Stimulated activated CD4-positive, alpha-beta T cell treated with anti-CD3 and anti-CD28 coated beads, Interleukin-12 subunit alpha, Interleukin-12 subunit beta, amount 100 ng/mL, for 48 hours (primary cell): ENCODE measurements around the gene IFITM5.
"Not testable (repeated sequence)": the region's sequence is repeated elsewhere in the genome, so short reads cannot be mapped to it uniquely, and the experiment has no call there.

Experiments used
- DNase-seq, 3 donors: peaks; one replicate each; pipeline ENCODE4 v3.0.0-alpha.2; 2020; ENCODE audit warnings: low read depth in 2 of 3, low spot score in 1 of 3

IFITM5 gene

DNA sequence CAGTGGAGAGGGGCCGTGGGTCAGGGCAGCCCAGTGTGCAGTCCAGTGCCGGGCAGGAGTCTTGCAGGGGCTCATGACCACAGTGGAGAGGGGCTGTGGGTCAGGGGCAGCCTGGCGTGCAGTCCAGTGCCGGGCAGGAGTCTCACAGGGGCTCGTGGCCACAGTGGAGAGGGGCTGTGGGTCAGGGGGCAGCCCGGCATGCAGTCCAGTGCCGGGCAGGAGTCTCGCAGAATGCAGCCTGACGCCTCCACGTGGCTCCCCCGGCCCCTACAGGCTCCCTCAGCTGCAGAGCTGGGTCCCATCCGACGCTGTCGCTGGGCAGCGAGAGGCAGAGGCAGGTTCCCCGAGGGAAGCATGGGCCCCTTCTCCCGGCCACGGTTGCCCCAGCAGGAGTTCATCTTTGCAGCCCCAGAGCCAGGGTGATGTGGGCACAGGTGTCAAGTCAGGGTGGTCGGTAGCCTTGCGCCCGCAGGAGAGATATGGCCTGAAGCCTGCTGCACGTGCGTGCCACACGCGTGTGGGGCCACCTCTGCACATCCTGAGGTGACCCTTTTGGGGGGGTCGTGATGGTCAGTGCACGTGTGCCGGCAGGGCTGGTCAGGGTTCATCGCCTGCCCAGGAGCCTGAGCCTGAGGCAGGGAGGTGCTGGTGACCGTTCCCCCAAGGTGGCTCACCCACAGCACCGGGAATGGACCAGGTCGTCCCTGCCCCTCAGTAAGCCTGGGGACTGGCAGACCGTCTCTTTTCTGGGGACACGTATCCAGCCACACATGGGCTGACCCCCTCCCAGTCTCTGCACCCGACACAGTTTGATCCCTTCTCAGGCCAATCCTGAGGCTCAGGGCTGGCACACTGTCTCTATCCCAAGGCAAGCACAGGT lies 2.9 kb downstream of the IFITM5 start:
- DNase-seq, result no peak

DNA sequence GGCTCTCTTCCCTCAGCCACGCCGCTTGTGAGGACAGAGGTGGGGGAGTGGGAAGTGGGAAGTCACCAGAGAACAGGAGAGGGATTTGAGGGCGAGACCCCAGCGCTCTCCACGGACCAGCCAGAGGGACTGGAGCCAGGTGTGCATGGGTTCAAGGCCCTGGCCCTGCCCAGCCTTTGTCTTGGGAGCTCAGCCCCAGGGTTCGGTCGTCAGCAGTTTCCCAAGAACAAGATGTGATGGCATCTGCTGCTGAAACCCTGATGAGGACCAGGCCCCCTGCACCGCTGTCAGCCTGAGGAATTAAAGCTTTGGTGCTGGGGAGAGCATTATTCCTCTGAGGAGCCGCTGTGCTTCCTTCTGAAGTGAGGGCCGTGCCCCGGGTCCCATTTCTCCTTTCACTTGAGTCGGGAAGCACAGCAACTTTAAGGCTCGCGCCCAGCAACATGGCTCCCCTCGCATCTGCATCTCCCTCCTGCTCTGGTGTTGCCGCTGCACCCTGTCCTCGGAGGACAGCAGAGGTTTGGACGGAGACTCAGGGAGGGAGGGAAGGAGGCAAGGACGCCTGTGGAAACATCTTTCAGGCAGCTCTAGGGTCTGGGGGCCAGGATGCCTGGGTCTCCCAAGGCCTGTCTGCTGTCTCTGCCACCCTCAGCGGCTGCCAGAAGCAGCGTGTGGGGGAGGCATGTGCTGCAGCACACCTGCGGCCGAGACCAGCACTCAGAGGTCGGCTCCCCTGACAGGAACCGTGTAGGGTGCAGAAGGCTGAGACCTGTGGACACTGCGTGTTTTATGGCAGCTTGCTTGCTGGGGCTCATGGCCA lies 3.8 kb downstream of the IFITM5 start:
- no peak for DNase-seq

DNA sequence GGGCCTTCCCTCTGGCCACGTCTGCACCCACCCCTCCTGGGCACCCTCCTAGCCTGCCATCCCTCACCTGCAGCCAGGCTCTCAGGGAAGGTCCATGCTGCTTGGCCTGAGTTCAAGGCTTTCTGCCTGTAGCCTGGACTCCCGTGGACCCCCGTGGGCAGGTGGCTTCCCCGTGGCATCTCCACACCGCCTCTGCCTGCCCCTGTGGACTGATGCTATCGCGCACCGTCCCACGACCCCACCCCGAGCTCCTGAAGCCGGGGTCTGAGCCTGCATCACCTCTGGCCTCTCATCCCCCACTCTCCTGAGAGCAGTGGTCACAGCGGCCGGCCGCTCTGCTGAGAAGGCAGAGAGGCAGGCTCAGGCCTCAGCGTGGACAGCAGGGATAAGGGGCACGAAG lies 4.5 kb downstream of the IFITM5 start:
- no peak for DNase-seq

DNA sequence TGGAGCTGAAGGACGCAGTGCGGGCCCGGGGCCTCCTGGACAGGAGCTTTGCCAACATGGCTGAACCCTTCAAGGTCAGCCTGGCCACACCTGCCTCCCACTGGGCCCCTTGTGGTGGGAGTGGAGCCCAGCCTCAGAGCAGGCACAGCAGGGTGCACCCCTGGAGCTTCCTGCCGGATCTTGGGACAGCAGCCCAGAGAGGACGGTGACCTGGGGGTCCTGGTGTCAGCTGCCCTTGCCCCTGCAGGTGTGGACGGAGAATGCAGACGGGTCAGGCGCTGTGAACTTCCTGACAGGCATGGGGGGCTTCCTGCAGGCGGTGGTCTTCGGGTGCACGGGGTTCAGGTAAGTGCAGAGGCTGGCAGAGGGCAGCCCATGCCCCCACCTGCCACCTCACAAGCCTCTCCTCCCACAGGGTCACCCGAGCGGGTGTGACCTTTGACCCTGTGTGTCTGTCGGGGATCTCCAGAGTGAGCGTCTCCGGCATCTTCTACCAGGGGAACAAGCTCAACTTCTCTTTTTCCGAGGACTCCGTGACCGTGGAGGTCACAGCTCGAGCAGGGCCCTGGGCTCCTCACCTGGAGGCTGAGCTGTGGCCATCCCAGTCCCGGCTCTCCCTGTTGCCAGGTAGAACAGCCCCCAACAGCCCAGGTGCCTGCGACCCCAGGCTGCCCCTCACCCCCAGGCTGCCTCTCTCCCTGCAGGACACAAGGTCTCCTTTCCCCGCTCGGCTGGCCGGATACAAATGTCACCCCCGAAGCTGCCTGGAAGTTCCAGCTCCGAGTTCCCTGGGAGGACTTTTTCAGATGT lies 5.3 kb downstream of the IFITM5 start:
- no peak for DNase-seq

DNA sequence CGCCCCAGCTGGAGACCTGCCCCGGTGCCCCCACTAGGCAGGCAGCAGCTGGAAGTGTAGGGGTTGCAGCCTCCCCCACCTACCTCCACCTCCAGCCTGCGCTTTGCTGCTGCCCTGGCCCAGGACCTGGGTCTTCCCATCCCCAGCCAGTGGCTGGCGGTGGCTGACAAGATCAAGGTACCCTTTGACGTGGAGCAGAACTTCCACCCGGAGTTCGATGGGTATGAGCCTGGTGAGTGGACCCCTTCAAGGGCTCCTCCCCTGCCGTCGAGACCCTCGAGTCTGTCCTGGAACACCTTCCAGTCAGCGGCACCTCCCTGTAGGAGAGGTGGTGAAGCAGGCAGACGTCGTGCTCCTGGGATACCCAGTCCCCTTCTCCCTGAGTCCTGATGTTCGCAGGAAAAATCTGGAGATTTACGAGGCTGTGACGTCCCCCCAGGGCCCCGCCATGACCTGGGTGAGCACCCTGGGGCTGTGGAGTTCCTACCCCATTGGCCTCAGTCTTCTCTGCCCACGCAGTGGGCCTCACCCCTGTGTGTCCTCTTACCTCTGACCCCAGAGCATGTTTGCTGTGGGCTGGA lies 6.0 kb downstream of the IFITM5 start:
- no peak for DNase-seq

DNA sequence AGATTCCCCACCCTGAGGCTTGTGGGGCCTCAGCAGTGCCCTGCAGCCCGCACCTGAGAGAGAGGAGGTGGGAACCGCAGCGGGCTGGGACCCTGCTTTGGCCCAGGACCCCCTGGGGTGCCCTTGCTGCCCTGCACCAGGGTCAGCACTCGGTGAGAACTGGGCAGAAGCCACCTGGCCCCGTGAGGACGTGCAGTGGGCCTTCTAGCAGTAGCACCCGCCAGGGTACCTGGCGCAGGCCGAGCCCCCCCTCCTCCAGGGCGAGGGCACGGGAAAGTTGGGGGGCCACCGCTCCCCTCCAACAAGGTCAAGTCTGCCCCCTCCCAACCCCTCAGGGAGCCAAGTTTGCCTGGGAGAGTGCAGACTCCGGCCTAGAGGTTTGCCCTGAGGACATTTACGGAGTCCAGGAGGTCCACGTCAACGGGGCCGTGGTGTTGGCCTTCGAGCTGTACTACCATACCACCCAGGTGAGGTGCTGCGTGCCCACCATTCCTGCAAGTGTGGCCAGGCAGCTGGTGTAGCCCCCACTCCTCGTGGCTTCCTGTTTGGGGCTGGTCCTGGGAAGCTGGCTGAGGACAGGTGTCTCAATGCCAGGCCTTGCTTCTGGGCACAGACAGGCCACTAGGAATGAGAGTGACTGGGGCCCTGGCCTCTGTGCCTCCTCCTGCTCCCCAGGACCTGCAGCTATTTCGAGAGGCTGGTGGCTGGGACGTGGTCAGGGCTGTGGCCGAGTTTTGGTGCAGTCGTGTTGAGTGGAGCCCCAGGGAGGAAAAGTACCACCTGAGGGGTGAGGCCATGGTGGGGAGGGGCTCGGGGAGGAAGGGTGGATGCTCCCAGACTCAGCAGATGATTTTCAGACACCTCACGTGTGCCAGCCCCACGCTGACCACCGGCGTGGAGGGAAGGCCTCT lies 6.9 kb downstream of the IFITM5 start:
- DNase-seq, result no peak

DNA sequence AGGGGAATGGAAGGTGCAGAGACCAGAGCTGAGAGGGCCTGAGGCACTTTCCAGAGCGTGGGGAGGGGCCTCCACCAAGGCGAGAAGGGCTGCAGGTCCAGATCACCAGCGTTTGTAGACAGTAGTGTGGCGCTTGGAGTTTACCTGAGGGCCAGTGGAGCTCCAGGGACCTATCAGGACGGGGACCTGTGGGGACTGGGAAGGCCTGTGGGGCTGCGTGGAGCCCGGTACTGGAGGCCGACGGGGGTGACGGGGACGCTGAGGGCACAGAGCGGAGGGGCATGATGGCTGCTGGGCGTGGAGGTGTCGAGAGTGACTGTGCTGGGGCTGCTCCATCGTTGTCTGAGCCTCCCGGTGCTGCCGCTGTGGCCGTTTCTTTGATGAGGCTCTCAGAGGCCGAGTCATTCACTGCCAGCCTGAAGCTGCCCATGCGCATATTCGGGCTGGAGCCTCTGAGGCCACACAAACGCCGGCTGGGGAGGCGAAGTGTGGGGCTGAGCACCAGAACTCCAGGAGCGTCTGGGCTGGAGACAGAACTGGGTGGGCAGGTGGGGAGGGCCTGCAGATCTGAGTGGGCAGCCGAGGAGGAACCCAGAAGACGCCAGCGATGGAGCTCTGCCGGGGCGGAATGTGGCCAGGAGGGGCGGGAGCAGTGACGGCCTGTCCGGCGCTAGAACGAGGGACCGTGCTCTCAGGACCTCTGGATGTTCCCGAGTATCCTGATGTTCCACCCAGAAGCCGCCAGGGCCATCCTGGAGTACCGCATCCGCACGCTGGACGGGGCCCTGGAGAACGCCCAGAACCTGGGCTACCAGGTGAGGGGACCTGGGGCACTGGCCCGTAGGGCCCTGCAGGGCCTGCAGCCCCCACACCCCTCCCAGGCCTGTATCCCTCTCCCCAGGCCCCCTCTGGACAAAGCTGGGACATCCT lies 7.8 kb downstream of the IFITM5 start:
- no peak for DNase-seq

DNA sequence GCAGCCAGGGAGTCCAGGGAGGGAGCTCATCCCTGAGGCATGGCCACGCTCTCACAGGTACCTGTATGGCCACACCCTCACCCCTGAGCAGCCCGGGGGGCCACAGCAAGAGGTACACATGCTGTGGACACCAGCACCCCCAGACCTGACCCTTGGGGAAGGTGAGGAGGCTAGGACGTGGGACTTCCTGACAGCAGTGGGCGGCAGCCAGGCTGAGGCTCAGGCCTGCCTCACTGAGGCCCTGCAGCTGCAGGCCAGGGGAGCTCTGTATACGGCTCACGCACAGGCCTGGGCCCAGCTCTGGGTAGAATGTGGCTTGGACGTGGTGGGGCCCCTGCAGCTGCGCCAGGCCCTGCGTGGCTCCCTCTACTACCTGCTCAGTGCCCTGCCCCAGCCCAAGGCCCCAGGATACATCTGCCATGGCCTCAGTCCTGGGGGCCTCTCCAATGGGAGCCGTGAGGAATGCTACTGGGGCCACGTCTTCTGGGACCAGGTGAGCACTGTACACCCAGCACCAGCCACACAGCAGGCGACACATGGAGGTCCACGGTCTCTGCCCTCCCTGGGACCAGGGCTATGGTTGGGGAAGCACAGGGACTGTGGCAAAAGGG lies 8.6 kb downstream of the IFITM5 start:
- DNase-seq, result no peak

DNA sequence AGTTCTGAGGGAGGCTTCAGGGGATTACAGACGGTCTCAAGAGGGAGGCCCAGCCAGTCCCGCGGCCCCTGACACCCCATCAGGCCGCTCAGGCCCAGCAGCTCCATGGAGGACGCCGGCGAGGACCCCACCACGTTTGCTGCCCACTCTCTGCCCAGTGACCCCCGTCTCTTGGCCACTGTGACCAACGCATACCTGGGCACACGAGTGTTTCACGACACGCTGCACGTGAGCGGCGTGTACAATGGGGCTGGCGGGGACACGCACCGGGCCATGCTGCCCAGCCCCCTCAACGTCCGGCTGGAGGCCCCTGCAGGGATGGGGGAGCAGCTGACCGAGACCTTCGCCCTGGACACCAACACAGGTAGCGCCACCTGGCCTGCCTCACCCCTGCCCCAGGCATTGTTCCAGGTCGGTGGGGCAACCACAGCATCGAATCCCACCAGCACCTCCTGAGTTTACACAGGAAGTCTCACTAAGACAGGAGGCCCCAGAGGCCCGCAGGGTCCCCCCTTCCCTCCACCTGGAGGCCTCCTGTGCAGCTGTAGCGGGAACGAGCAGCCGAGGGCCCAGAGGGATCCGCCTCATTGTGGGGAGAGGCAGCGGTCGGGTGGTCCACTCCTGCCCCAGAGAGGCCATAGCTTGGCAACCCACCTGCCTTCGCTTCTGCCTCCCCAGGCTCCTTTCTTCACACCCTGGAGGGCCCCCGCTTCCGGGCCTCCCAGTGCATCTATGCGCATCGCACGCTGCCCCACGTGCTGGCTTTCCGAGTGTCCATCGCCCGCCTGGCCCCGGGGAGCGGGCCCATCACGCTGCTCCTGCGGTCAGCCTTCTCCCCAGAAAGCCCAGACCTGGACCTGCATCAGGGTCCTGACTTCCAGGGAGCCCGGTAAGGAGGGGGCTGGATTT lies 9.4 kb downstream of the IFITM5 start:
- DNase-seq, result no peak

DNA sequence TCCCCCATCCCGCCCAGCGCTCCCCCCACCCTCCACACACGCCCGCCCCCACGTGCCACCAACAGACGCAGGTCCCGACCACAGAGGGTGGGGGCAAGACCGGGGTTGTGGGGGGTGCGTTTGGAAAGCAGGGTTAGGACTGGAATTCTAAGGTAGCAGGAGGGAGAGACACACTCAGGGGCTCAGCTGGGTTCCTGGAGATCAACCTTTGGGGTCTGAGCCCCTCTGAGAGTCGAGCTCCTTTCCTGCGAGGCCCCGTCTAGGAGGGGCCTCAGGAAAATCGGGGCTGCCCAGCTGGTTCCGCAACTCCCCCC lies 10.0 kb downstream of the IFITM5 start:
- DNase-seq, result no peak

DNA sequence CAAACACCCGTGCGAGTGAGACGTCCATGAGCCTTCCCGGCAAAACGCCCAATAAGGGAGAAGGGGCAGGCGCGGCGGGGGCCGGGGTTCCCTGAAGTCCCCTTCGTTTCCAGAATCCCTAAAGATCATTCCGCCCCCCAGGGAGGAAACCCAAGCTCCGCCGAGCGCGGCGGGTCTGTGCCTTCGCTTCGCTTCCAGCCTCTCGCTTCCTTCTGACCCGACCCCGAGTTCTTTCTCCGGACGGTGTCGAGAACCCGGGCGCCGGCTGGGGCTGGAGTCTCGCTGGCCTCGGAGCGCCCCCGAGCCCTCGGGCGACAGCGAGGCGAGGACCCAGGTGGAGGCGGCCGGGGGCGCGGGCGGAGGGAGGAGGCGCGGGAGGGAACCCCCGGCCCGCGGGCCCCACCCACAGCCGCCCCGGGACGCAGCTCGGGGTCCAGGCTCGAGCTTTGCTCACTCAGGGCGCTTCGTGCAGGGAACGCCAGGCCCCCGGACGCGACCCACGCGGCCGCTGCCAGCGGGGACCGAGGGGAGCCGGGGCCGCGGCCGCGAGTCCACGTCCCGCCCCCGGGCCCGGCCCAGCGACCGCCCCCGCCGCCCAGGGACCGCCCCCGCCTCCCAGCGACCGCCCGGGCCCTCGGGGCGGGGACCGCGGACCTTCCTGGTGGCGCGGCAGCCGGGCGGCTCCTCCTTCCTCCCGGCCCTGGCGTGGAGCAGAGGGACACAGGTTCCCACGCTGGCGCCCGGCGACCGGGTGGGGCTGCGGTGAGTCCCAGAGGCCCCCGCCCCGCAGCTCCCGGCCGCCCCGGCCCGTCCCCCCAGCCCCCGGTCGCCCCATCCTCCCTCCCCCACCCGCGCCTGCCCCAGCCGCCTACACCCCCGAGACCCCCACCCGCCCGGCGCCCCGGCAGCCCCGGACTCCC lies 10.6 kb downstream of the IFITM5 start, which contains the start of gene PGGHG:
PGGHG (plus strand) TSS at position 649 of the 920 bp plus-strand sequence. CDS start 691 bp downstream, outside the sequence.
- DNase-seq, result no peak

DNA sequence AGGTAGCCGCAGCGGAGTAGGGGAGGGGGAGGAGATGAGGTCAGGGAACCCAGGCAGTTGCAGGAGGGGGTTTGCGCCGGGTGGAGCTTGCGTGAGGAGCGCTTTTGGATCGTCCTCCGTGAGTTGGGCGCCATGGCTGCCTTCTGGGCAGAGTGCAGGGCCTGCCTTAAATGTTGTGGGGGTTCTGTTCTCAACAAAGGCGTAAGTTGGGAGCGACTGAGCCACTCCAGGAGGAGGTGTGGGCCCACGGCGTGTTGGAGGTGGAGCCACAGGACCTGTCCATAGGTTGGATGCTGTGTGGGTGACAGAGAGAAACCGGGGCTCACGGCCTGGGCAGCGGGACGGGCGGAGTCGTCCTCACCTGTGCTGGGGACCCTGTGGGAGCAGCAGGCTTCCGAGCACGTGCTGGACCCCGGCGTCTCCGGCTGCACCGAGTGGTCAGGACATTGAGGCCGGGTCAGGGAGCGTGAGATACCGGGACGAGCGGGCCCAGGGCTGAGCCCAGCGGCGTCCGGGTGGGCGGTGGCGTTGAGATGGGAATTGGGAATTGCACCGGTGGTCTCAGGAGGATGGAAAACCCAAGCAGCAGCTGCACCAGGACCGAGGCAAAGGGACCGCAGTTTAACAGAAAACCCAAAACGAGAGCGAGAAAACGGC lies 11.4 kb downstream of the IFITM5 start:
- DNase-seq, result no peak

DNA sequence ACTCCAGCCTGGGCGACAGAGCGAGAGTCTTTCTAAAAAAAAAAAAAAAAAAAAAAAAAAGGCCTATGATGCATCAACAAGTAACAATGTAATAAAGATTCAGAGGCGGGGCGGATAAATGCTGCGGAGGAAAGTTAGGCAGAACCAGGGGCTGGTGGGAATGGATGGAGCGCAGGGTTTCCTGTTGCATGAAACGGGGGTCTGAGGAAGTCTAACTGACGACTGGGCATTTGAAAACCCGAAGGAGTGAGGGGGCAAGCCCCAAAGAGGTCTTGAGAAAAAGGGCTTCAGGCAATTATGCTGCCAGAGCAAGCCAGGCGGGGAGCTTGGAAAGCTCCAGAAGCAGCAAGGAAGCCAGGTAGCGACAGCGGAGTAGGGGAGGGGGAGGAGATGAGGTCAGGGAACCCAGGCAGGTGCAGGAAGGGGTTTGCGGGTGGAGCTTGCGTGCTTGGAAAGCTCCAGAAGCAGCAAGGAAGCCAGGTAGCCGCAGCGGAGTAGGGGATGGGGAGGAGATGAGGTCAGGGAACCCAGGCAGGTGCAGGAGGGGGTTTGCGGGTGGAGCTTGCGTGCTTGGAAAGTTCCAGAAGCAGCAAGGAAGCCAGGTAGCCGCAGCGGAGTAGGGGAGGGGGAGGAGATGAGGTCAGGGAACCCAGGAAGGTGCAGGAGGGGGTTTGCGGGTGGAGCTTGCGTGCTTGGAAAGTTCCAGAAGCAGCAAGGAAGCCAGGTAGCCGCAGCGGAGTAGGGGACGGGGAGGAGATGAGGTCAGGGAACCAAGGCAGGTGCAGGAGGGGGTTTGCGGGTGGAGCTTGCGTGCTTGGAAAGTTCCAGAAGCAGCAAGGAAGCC lies 12.1 kb downstream of the IFITM5 start:
- DNase-seq, result not testable (repeated sequence)

DNA sequence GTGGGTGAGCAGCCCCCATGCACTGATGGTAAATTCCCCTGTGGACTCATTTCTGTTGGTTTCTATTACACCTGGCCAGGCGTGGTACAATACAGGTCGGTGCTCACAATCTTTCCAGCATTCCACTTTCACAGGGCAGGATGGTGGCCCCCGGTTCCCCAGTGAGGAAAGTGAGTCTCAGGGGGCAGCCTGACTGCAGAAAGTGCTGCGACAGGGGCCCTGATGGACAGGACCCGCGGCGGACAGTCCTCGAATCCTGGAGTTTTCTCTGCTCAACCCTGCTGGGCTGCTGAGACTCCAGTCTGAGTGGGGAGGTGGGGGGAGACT lies 13.5 kb downstream of the IFITM5 start:
- DNase-seq, result no peak
